DOHH2 (cell line): ENCODE data around the gene LAPTM5.

Experiments used
- H3F3A ChIP-seq: fragments of 200-600 bp; sonication (generic), shearing (Covaris generic); 2 replicates; pipeline ENCODE4 v1.6.0; 2016; ENCODE audit warnings: antibody characterized with exemption, mild to moderate bottlenecking; ENCODE audit not compliant: control insufficient read depth, insufficient read depth
- H3K27ac ChIP-seq: fragments of 200-600 bp; sonication (generic); 2 replicates; pipeline ENCODE4 v1.5.1; 2014; ENCODE audit warnings: low read depth, mild to moderate bottlenecking, low read length, moderate library complexity
- H3K27me3 ChIP-seq: fragments of 200-600 bp; sonication (generic); 2 replicates; pipeline ENCODE4 v1.6.1; 2014; ENCODE audit warnings: mild to moderate bottlenecking, low read length, mixed read lengths; ENCODE audit not compliant: control insufficient read depth
- H3K36me3 ChIP-seq: fragments of 200-600 bp; sonication (generic); 2 replicates; pipeline ENCODE4 v1.6.1; 2014; ENCODE audit warnings: mild to moderate bottlenecking, low read length, moderate library complexity, mixed read lengths; ENCODE audit not compliant: control insufficient read depth
- H3K4me1 ChIP-seq: fragments of 200-600 bp; sonication (generic); 2 replicates; pipeline ENCODE4 v1.6.1; 2014; ENCODE audit warnings: mild to moderate bottlenecking, low read length, mixed read lengths; ENCODE audit not compliant: control insufficient read depth
- H3K4me2 ChIP-seq: fragments of 200-600 bp; sonication (generic); 2 replicates; pipeline ENCODE4 v1.6.0; 2014; ENCODE audit warnings: mild to moderate bottlenecking, low read length, moderate library complexity
- H3K4me3 ChIP-seq: fragments of 200-600 bp; sonication (generic); 2 replicates; pipeline ENCODE4 v1.5.1; 2014; ENCODE audit warnings: mild to moderate bottlenecking, low read length, mixed read lengths
- H3K79me2 ChIP-seq: fragments of 200-600 bp; sonication (generic); 2 replicates; pipeline ENCODE4 v1.6.1; 2014; ENCODE audit warnings: mild to moderate bottlenecking, low read length, mixed read lengths; ENCODE audit not compliant: control insufficient read depth
- H3K9me2 ChIP-seq: fragments of 200-600 bp; sonication (generic); replicated peaks from 2 replicates; pipeline ENCODE4 v1.6.1; 2014; ENCODE audit warnings: mild to moderate bottlenecking, low read length, mixed read lengths; ENCODE audit not compliant: control insufficient read depth
- H3K9me3 ChIP-seq: fragments of 200-600 bp; sonication (generic); 2 replicates; pipeline ENCODE4 v1.6.1; 2014; ENCODE audit warnings: antibody characterized with exemption, low read length, mixed read lengths; ENCODE audit not compliant: control insufficient read depth, insufficient read depth
- H4K20me1 ChIP-seq: fragments of 200-600 bp; sonication (generic); 2 replicates; pipeline ENCODE4 v1.6.0; 2014; ENCODE audit warnings: low read depth, mild to moderate bottlenecking, antibody characterized with exemption, low read length, moderate library complexity; ENCODE audit not compliant: control insufficient read depth, insufficient read depth
- EZH2phosphoT487 ChIP-seq: fragments of 200-600 bp; sonication (generic); IDR thresholded peaks from 2 replicates; pipeline ENCODE4 v1.6.1; 2017; ENCODE audit warnings: borderline replicate concordance, mild to moderate bottlenecking, antibody characterized with exemption, low read length, moderate library complexity, mixed read lengths
- TF ChIP-seq, protein P1 (sequence below): fragments of 200-600 bp; sonication (generic); IDR thresholded peaks from one replicate; pipeline ENCODE4 v1.5.1; 2014; ENCODE audit warnings: antibody characterized with exemption, mild to moderate bottlenecking, low read depth, low read length; ENCODE audit not compliant: poor library complexity, severe bottlenecking

LAPTM5 gene

GRCh38 chr1:30724175-30724574 is 33.4 kb downstream of the LAPTM5 start:
- H3F3A ChIP-seq: 0 out of 2 replicates have a peak, but pooled peaks cover 3% of the 10 kb centered on the region
- no peaks in the 10 kb centered on the region for H3K79me2 ChIP-seq
- no peaks in the 10 kb centered on the region for H3K36me3 ChIP-seq
- H3K9me3 ChIP-seq: no peaks in the 10 kb centered on the region
- H3K4me2 ChIP-seq: no peak overlapping the region
- TF ChIP-seq, protein P1, sequence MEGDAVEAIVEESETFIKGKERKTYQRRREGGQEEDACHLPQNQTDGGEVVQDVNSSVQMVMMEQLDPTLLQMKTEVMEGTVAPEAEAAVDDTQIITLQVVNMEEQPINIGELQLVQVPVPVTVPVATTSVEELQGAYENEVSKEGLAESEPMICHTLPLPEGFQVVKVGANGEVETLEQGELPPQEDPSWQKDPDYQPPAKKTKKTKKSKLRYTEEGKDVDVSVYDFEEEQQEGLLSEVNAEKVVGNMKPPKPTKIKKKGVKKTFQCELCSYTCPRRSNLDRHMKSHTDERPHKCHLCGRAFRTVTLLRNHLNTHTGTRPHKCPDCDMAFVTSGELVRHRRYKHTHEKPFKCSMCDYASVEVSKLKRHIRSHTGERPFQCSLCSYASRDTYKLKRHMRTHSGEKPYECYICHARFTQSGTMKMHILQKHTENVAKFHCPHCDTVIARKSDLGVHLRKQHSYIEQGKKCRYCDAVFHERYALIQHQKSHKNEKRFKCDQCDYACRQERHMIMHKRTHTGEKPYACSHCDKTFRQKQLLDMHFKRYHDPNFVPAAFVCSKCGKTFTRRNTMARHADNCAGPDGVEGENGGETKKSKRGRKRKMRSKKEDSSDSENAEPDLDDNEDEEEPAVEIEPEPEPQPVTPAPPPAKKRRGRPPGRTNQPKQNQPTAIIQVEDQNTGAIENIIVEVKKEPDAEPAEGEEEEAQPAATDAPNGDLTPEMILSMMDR: peak; percentile 66
- TF ChIP-seq EZH2phosphoT487: no peak
- no peak overlapping the region for H3K4me3 ChIP-seq
- peaks cover 35% of the 10 kb centered on the region for H3K4me1 ChIP-seq
- H3K9me2 ChIP-seq: no peaks in the 10 kb centered on the region
- 0 out of 2 replicates have a peak, but pooled peaks cover 4% of the 10 kb centered on the region for H4K20me1 ChIP-seq
- no peaks in the 10 kb centered on the region for H3K27me3 ChIP-seq
- no peak overlapping the region for H3K27ac ChIP-seq

DNA sequence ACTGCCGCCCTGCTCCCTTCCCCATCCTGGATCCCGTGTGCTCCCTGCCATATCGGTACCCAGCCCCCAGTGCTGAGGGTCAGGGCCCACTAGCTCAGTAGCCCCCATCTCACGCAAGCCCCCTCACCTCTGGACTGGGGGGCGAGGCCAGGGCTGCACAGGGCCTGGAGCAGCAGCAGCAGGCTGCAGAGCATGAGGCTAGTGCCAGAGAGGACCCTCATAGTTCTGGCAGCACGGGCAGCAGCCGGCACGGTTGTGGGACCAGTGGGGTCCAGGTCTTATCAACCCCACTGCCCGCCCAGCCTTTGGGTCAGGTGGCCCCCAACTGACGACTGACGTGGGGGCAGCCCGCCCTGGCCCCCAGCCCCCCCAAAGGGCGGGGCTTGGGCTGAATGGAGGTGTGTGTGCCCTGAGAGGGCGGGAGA is 34.2 kb downstream of the LAPTM5 start, which contains the start of gene MATN1:
TSS of gene MATN1 (minus strand) at position 255 of the 425 bp plus-strand sequence. CDS start at position 221, 34 bp downstream.
- Histone ChIP-seq H3K4me2 (no peak within 1 kb of the TSS), H3K27me3 (no peaks in the 10 kb centered on the region), H3K27ac (no peak within 1 kb of the TSS), H3K4me1 (peaks cover 36% of the 10 kb centered on the region), H3F3A (0 out of 2 replicates have a peak, but pooled peaks cover 3% of the 10 kb centered on the region), H3K4me3 (no peak within 1 kb of the TSS), H4K20me1 (0 out of 2 replicates have a peak, but pooled peaks cover 4% of the 10 kb centered on the region), H3K9me2 (no peaks in the 10 kb centered on the region), H3K36me3 (no peaks in the 10 kb centered on the region), H3K9me3 (no peaks in the 10 kb centered on the region), H3K79me2 (no peaks in the 10 kb centered on the region)
- TF ChIP-seq, protein P1: no peak
- TF ChIP-seq EZH2phosphoT487: no peak

DNA sequence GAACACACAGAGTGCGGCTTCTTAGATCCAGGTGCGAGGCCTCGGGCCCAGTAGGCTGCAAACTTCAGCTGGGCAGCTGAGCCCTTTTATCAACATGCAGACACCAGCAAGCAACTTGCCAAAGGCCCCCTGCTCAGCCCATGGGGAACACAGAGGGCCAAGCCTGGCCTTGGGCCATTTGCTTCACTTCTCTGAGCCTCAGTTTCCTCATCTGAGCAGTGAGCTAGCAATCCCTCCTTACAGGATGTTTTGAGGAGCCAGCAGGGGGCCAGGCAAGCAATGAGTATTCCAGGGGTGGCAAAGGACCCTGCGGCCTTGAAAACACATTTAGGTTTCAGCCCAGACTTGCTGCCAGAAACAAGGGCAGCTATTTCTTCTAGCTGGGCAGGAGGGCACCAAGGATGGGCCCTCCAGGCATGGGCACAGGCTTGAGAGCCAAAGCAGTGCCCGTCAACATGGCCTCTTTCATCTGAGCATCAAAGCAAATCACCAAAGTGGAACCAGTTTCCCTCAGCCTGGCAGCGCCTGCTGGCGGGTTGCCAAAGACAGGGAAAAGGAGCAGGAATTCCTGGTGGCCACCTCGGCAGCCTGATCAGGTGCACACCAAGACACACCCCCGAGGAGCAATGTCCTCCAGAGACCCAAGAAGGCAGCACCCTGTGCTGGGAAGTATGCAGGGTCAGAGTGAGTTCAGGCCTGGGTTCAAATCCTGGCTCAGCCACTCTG is 35.6 kb downstream of the LAPTM5 start:
- Histone ChIP-seq H3K9me3 (no peaks in the 10 kb centered on the region), H3K27ac (no peak overlapping the region), H3K4me3 (no peak overlapping the region), H3K79me2 (no peaks in the 10 kb centered on the region), H4K20me1 (0 out of 2 replicates have a peak, but pooled peaks cover 4% of the 10 kb centered on the region), H3K36me3 (no peaks in the 10 kb centered on the region), H3K4me2 (no peak overlapping the region), H3K4me1 (peaks cover 44% of the 10 kb centered on the region), H3K27me3 (no peaks in the 10 kb centered on the region), H3F3A (0 out of 2 replicates have a peak, but pooled peaks cover 3% of the 10 kb centered on the region), H3K9me2 (no peaks in the 10 kb centered on the region)
- TF ChIP-seq, protein P1: peak; percentile 18
- no peak for TF ChIP-seq EZH2phosphoT487
